SK-N-SH (cell line): ENCODE data around the gene PROK2.

ENCODE experiments used
- GABPA ChIP-seq: IDR thresholded peaks from 2 replicates; pipeline ENCODE4 v1.4.0; 2012; ENCODE audit warnings: low read depth, mild to moderate bottlenecking
- TF ChIP-seq, protein P1 (sequence below): fragments of 200-600 bp; sonication (generic); IDR thresholded peaks from 2 replicates; pipeline ENCODE4 v1.6.1; 2017; ENCODE audit warnings: antibody characterized with exemption, mild to moderate bottlenecking, moderate library complexity

DNA sequence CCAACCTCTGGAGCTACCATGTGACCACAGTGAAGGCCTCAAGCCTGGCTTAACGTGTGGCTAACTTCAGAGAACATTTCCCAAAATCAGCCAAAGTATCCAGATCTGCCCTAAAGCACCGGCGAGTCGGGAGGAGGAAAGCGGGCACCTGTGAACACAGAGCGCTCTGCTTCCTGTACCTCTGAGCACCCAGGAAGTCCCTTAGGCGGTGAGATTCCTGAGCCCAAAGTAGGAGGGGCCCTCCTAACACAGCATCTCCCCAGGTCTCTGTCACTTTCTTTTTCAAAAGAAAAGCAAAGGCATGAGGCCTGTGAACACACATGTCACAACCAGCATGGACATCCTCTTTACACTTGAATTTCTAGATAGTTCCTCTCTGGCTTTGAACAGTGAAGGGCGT is 58.8 kb downstream of the PROK2 start:
- TF ChIP-seq, protein P1, sequence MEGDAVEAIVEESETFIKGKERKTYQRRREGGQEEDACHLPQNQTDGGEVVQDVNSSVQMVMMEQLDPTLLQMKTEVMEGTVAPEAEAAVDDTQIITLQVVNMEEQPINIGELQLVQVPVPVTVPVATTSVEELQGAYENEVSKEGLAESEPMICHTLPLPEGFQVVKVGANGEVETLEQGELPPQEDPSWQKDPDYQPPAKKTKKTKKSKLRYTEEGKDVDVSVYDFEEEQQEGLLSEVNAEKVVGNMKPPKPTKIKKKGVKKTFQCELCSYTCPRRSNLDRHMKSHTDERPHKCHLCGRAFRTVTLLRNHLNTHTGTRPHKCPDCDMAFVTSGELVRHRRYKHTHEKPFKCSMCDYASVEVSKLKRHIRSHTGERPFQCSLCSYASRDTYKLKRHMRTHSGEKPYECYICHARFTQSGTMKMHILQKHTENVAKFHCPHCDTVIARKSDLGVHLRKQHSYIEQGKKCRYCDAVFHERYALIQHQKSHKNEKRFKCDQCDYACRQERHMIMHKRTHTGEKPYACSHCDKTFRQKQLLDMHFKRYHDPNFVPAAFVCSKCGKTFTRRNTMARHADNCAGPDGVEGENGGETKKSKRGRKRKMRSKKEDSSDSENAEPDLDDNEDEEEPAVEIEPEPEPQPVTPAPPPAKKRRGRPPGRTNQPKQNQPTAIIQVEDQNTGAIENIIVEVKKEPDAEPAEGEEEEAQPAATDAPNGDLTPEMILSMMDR: no peak
- TF ChIP-seq GABPA: no peak
